Embryonic facial prominence (tissue), 1 donor: ENCODE data around the gene IP6K1.
A peak's percentile ranks its signal among the peaks of the same experiment; 100 is the strongest.

Experiments
- DNase-seq: peaks from one replicate; pipeline ENCODE4 v3.0.0-alpha.2; 2016; ENCODE audit errors: extremely low spot score

Gene IP6K1

GRCh38 chr3:49724586-49724985 is 61.8 kb downstream of the IP6K1 start:
- DNase-seq, result no peak

- DNase-seq, result peak; percentile 89
Measured at GRCh38 chr3:49723628-49724551, 62.5 kb downstream of the IP6K1 start, which contains the start of gene GMPPB. TSS of gene GMPPB (minus strand) at chr3:49723951. CDS start at chr3:49723726, 225 bp downstream.

- no peak for DNase-seq
Measured at GRCh38 chr3:49723296-49723627, 63.1 kb downstream of the IP6K1 start.

- no peak for DNase-seq
Measured at GRCh38 chr3:49722896-49723295, 63.4 kb downstream of the IP6K1 start.

GRCh38 chr3:49721896-49722781 is 64.2 kb downstream of the IP6K1 start:
- DNase-seq, result no peak

GRCh38 chr3:49721596-49721895 is 64.8 kb downstream of the IP6K1 start:
- DNase-seq, result no peak

- no peak for DNase-seq
Measured at GRCh38 chr3:49720855-49721595, 65.3 kb downstream of the IP6K1 start.

GRCh38 chr3:49719214-49719884 is 67.0 kb downstream of the IP6K1 start, which contains the start of gene AMIGO3:
TSS of gene AMIGO3 (minus strand) at chr3:49719684. CDS start at chr3:49719465, 219 bp downstream.
- peak; percentile 82 for DNase-seq

GRCh38 chr3:49718858-49719213 is 67.5 kb downstream of the IP6K1 start:
- no peak for DNase-seq

- DNase-seq, result no peak
Measured at GRCh38 chr3:49717959-49718857, 68.1 kb downstream of the IP6K1 start.

GRCh38 chr3:49717211-49717958 is 69.0 kb downstream of the IP6K1 start:
- DNase-seq, result no peak

- no peak for DNase-seq
Measured at GRCh38 chr3:49716691-49717210, 69.6 kb downstream of the IP6K1 start.

- DNase-seq, result no peak
Measured at GRCh38 chr3:49716169-49716568, 70.2 kb downstream of the IP6K1 start.

- no peak for DNase-seq
Measured at GRCh38 chr3:49715611-49716121, 70.7 kb downstream of the IP6K1 start.

GRCh38 chr3:49714728-49715550 is 71.4 kb downstream of the IP6K1 start:
- no peak for DNase-seq

GRCh38 chr3:49713336-49714105 is 72.8 kb downstream of the IP6K1 start:
- no peak for DNase-seq

- no peak for DNase-seq
Measured at GRCh38 chr3:49712631-49713317, 73.6 kb downstream of the IP6K1 start.
